ENCODE data around the gene MINDY3. TPM values are rescaled to one million over a fixed set of nuclear protein-coding genes. Genes with fewer than 3 reads are reported as not detected.

Gene MINDY3
- total and polyA plus RNA-seq, 2 donors (not counting 1 experiment from before 2014, with no cell fraction given), result 11.6 to 29.3 TPM

- H3K36me3 ChIP-seq (replicated peaks in 1 of 2; ENCODE audit: control extremely low read depth in 1 of 2, control insufficient read depth in 1 of 2, extremely low read depth in 1 of 2, insufficient read depth in 2 of 2, low read length in 1 of 2), result no peaks in the 10 kb centered on the region
- CTCF ChIA-PET, result interaction anchor here (0.6 kb wide), 1 partner anchor 856 kb away, joined by 3 read pairs; no protein-coding TSS in a partner anchor
- peaks cover 40% of the 10 kb centered on the region for H3K27me3 Mint-ChIP-seq
Observed at GRCh38 chr10:15881542-15881941, 21.2 kb upstream of the MINDY3 start.

DNA sequence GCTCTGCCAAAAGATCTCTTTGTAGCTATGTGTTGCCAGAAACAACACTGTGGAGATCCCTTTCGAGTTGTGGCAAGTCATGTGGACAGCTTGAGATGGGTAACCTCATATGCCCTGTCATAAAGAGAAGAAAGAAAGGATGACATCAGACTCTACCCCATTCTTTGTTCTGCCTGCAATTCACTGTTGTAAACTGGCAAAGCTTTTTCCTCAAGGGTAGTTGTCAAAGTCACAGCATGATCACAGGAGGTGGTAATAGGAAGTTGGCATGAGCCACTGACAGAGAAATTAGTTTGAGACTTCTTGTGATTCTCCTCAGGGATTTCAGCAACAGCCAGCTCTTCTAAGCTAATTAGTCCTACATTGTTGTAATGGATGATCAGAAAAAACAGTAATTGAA lies 19.4 kb upstream of the MINDY3 start:
- no peaks in the 10 kb centered on the region for H3K36me3 ChIP-seq (replicated peaks in 1 of 2; ENCODE audit: control extremely low read depth in 1 of 2, control insufficient read depth in 1 of 2, extremely low read depth in 1 of 2, insufficient read depth in 2 of 2, low read length in 1 of 2)
- intact Hi-C loops (cut with micrococcal nuclease), result loop anchor here (2.0 to 5.0 kb wide), 2 partner anchors 898 to 1377 kb away; no protein-coding TSS in a partner anchor
- POLR2A ChIA-PET, result no interaction called here
- no peak overlapping the region for H3K27ac Mint-ChIP-seq
- H3K27ac ChIP-seq (ENCODE audit: low read length in 2 of 2), result no peak overlapping the region
- H3K9me3 ChIP-seq (ENCODE audit: control extremely low read depth in 1 of 3, control insufficient read depth in 2 of 3, insufficient read depth in 1 of 3, low read length in 2 of 3), result no peaks in the 10 kb centered on the region
- H3K4me3 ChIP-seq (ENCODE audit: control extremely low read depth in 1 of 5, extremely low read depth in 1 of 5, insufficient read depth in 1 of 5, low read depth in 2 of 5, low read length in 4 of 5), result no peak overlapping the region
- H3K79me2 ChIP-seq (ENCODE audit: control insufficient read depth, insufficient read depth, low read length), result no peaks in the 10 kb centered on the region
- DNase-seq (no peak), ATAC-seq (ENCODE audit: low read depth) (no peak)
- no peaks in the 10 kb centered on the region for H3K9me3 Mint-ChIP-seq (ENCODE audit: insufficient read depth)
- no peaks in the 10 kb centered on the region for H3K4me1 ChIP-seq (ENCODE audit: control insufficient read depth in 2 of 2, insufficient read depth in 2 of 2, low read length in 2 of 2)
- TF ChIP-seq, protein P1, sequence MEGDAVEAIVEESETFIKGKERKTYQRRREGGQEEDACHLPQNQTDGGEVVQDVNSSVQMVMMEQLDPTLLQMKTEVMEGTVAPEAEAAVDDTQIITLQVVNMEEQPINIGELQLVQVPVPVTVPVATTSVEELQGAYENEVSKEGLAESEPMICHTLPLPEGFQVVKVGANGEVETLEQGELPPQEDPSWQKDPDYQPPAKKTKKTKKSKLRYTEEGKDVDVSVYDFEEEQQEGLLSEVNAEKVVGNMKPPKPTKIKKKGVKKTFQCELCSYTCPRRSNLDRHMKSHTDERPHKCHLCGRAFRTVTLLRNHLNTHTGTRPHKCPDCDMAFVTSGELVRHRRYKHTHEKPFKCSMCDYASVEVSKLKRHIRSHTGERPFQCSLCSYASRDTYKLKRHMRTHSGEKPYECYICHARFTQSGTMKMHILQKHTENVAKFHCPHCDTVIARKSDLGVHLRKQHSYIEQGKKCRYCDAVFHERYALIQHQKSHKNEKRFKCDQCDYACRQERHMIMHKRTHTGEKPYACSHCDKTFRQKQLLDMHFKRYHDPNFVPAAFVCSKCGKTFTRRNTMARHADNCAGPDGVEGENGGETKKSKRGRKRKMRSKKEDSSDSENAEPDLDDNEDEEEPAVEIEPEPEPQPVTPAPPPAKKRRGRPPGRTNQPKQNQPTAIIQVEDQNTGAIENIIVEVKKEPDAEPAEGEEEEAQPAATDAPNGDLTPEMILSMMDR (IDR thresholded peaks at IDR 0.05), result no peak
- TF ChIP-seq EZH2 (IDR thresholded peaks at IDR 0.05; ENCODE audit: borderline replicate concordance, insufficient read depth, low read depth, low read length, poor library complexity, severe bottlenecking), result no peak
- peaks cover 0 to 15% (median 6%) of the 10 kb centered on the region in 4 experiments for H3K27me3 ChIP-seq (replicated peaks in 1 of 4; ENCODE audit: control extremely low read depth in 1 of 4, control insufficient read depth in 3 of 4, insufficient read depth in 4 of 4, low read length in 3 of 4)
- H2AFZ ChIP-seq (ENCODE audit: insufficient read depth, low read depth, low read length, poor library complexity, severe bottlenecking), result no peak overlapping the region
- WGBS (ENCODE audit: insufficient coverage), result 50% methylated on average over 1 of the region's 1 CpG
- H3K27me3 Mint-ChIP-seq, result peaks cover 49% of the 10 kb centered on the region
- H3K9ac ChIP-seq (ENCODE audit: low read length), result no peak overlapping the region
- no peak overlapping the region for H3K4me3 Mint-ChIP-seq
- H3K4me1 Mint-ChIP-seq, result no peaks in the 10 kb centered on the region
- no peaks in the 10 kb centered on the region for H4K20me1 ChIP-seq (ENCODE audit: control insufficient read depth, insufficient read depth, low read length, poor library complexity, severe bottlenecking)
- CTCF ChIA-PET, result interaction anchor here (0.8 to 1.3 kb wide), 3 partner anchors 11 to 954 kb away, joined by 3 read pairs; no protein-coding TSS in a partner anchor
- H3K4me2 ChIP-seq (replicated peaks; ENCODE audit: low read depth, low read length, poor library complexity, severe bottlenecking), result no peak overlapping the region

More at GRCh38 chr10:15881542-15881941, 21.2 kb upstream of the MINDY3 start:
- no peak overlapping the region for H3K4me2 ChIP-seq (replicated peaks; ENCODE audit: low read depth, low read length, poor library complexity, severe bottlenecking)
- ATAC-seq (ENCODE audit: low read depth) (no peak), DNase-seq (no peak)
- Mint-ChIP-seq H3K4me3 (no peak overlapping the region), H3K9me3 (ENCODE audit: insufficient read depth) (no peaks in the 10 kb centered on the region), H3K4me1 (no peaks in the 10 kb centered on the region), H3K27ac (no peak overlapping the region)
- peaks cover 0 to 18% (median 6%) of the 10 kb centered on the region in 4 experiments for H3K27me3 ChIP-seq (replicated peaks in 1 of 4; ENCODE audit: control extremely low read depth in 1 of 4, control insufficient read depth in 3 of 4, insufficient read depth in 4 of 4, low read length in 3 of 4)
- H3K9me3 ChIP-seq (ENCODE audit: control extremely low read depth in 1 of 3, control insufficient read depth in 2 of 3, insufficient read depth in 1 of 3, low read length in 2 of 3), result no peaks in the 10 kb centered on the region
- no peak overlapping the region for H3K4me3 ChIP-seq (ENCODE audit: control extremely low read depth in 1 of 5, extremely low read depth in 1 of 5, insufficient read depth in 1 of 5, low read depth in 2 of 5, low read length in 4 of 5)
- no CpG with 5 or more reads among the region's 1 CpG for WGBS (ENCODE audit: insufficient coverage)
- no peak overlapping the region for H2AFZ ChIP-seq (ENCODE audit: insufficient read depth, low read depth, low read length, poor library complexity, severe bottlenecking)
- H3K79me2 ChIP-seq (ENCODE audit: control insufficient read depth, insufficient read depth, low read length), result no peaks in the 10 kb centered on the region
- intact Hi-C loops (cut with micrococcal nuclease), result no loop called here
- no peak overlapping the region for H3K9ac ChIP-seq (ENCODE audit: low read length)
- no peaks in the 10 kb centered on the region for H4K20me1 ChIP-seq (ENCODE audit: control insufficient read depth, insufficient read depth, low read length, poor library complexity, severe bottlenecking)
- TF ChIP-seq, protein P1 (IDR thresholded peaks at IDR 0.05), result no peak
- TF ChIP-seq EZH2 (IDR thresholded peaks at IDR 0.05; ENCODE audit: borderline replicate concordance, insufficient read depth, low read depth, low read length, poor library complexity, severe bottlenecking), result no peak
- POLR2A ChIA-PET, result no interaction called here
- H3K27ac ChIP-seq (ENCODE audit: low read length in 2 of 2), result no peak overlapping the region
- no peaks in the 10 kb centered on the region for H3K4me1 ChIP-seq (ENCODE audit: control insufficient read depth in 2 of 2, insufficient read depth in 2 of 2, low read length in 2 of 2)
